Astrocyte (in vitro differentiated cells and primary cell): Measurements from ENCODE around the gene PLPP3. TPM values are rescaled to one million over a fixed set of nuclear protein-coding genes. Genes with fewer than 3 reads are reported as not detected.
A peak's percentile ranks its signal among the peaks of the same experiment; 100 is the strongest.

Experiments used
- DNase-seq: peaks from one replicate; pipeline ENCODE4 v3.0.0-alpha.2; 2010; ENCODE audit warnings: low read depth
- FAIRE-seq: peaks from 2 replicates; lab custom pipeline; 2011; peaks lifted over from hg19 to GRCh38; lab: Jason Lieb, UNC
- H2AFZ ChIP-seq: 2 replicates; pipeline ENCODE4 v1.6.0; 2012; ENCODE audit warnings: low read depth, low read length, inconsistent platforms
- H3K27ac ChIP-seq: 2 replicates; pipeline ENCODE4 v1.5.1; 2011; ENCODE audit warnings: low read depth, low read length, inconsistent platforms
- H3K27me3 ChIP-seq: 2 replicates; pipeline ENCODE4 v1.6.0; 2011; ENCODE audit warnings: low read length, inconsistent platforms; ENCODE audit not compliant: insufficient read depth
- H3K36me3 ChIP-seq: 2 replicates; pipeline ENCODE4 v1.5.1; 2011; ENCODE audit warnings: low read length, inconsistent platforms; ENCODE audit not compliant: insufficient read depth
- H3K4me1 ChIP-seq: 2 replicates; pipeline ENCODE4 v1.5.1; 2011; ENCODE audit warnings: low read length, inconsistent platforms; ENCODE audit not compliant: insufficient read depth
- H3K4me2 ChIP-seq: 2 replicates; pipeline ENCODE4 v1.6.0; 2012; ENCODE audit warnings: low read length, inconsistent platforms
- H3K4me3 ChIP-seq: 2 replicates; pipeline ENCODE4 v1.5.1; 2011; ENCODE audit warnings: low read depth, mild to moderate bottlenecking, low read length, inconsistent platforms; ENCODE audit not compliant: insufficient read depth
- H3K79me2 ChIP-seq: 2 replicates; pipeline ENCODE4 v1.6.0; 2012; ENCODE audit warnings: mild to moderate bottlenecking, low read length, inconsistent platforms; ENCODE audit not compliant: insufficient read depth
- H3K9ac ChIP-seq: 2 replicates; pipeline ENCODE4 v1.6.0; 2012; ENCODE audit warnings: mild to moderate bottlenecking, low read length, inconsistent platforms
- H3K9me3 ChIP-seq: 2 replicates; pipeline ENCODE4 v1.5.1; 2012; ENCODE audit warnings: low read depth, mild to moderate bottlenecking, low read length, inconsistent platforms; ENCODE audit not compliant: insufficient read depth
- H4K20me1 ChIP-seq: 2 replicates; pipeline ENCODE4 v1.6.0; 2012; ENCODE audit warnings: low read length, inconsistent platforms; ENCODE audit not compliant: insufficient read depth
- H3K27ac Mint-ChIP-seq: one replicate; pipeline ENCODE4 v1.8.0; 2021; ENCODE audit warnings: mild to moderate bottlenecking, mixed read lengths; ENCODE audit not compliant: unreplicated experiment
- H3K27me3 Mint-ChIP-seq: one replicate; pipeline ENCODE4 v1.8.0; 2021; ENCODE audit warnings: low read depth, mixed read lengths; ENCODE audit not compliant: unreplicated experiment
- H3K36me3 Mint-ChIP-seq: one replicate; pipeline ENCODE4 v1.8.0; 2021; ENCODE audit warnings: low read depth, mixed read lengths; ENCODE audit not compliant: unreplicated experiment
- H3K4me1 Mint-ChIP-seq: one replicate; pipeline ENCODE4 v1.8.0; 2021; ENCODE audit warnings: low read depth, mixed read lengths; ENCODE audit not compliant: unreplicated experiment
- H3K4me3 Mint-ChIP-seq: one replicate; pipeline ENCODE4 v1.8.0; 2021; ENCODE audit warnings: mild to moderate bottlenecking, moderate library complexity, mixed read lengths; ENCODE audit not compliant: unreplicated experiment
- H3K9me3 Mint-ChIP-seq: one replicate; pipeline ENCODE4 v1.8.0; 2021; ENCODE audit warnings: mild to moderate bottlenecking, mixed read lengths; ENCODE audit not compliant: unreplicated experiment
- CTCF ChIP-seq: IDR thresholded peaks from 2 replicates; pipeline ENCODE4 v1.5.1; 2011; ENCODE audit warnings: low read depth, mild to moderate bottlenecking, inconsistent platforms, low read length, moderate library complexity; ENCODE audit not compliant: insufficient read depth
- EZH2 ChIP-seq: IDR thresholded peaks from 2 replicates; pipeline ENCODE4 v1.6.1; 2012; ENCODE audit warnings: mild to moderate bottlenecking, low read length, inconsistent platforms; ENCODE audit not compliant: insufficient read depth
- total RNA-seq: library from RNA; stranded (reverse); gene quantifications from 2 replicates; pipeline ENCODE4 v1.2.1, GENCODE V29; 2021

The PLPP3 gene
- total RNA-seq, 1 donor from 2014 or later: 2.2 TPM

GRCh38 chr1:56477164-56478111 lies 101.9 kb downstream of the PLPP3 start:
- H4K20me1 ChIP-seq: no peaks in the 10 kb centered on the region
- Mint-ChIP-seq H3K36me3 (no peaks in the 10 kb centered on the region), H3K27me3 (peaks cover 44% of the 10 kb centered on the region), H3K27ac (no peak overlapping the region), H3K9me3 (peaks cover 4% of the 10 kb centered on the region), H3K4me1 (peaks cover 2% of the 10 kb centered on the region), H3K4me3 (peak overlapping the region; percentile 86)
- FAIRE-seq: no peak
- no peaks in the 10 kb centered on the region for H3K79me2 ChIP-seq
- no peaks in the 10 kb centered on the region for H3K9me3 ChIP-seq
- TF ChIP-seq EZH2: no peak
- TF ChIP-seq CTCF: no peak
- peak; percentile 63 for DNase-seq
- H3K27me3 ChIP-seq: no peaks in the 10 kb centered on the region
- peak overlapping the region; percentile 76 for H3K9ac ChIP-seq
- H2AFZ ChIP-seq: peak overlapping the region; percentile 96
- H3K4me2 ChIP-seq: peak overlapping the region; percentile 89
- H3K36me3 ChIP-seq: no peaks in the 10 kb centered on the region
- H3K4me1 ChIP-seq: peaks cover 6% of the 10 kb centered on the region
- peak overlapping the region; percentile 21 for H3K27ac ChIP-seq
- H3K4me3 ChIP-seq: peak overlapping the region; percentile 59

- no peak overlapping the region for H3K4me3 Mint-ChIP-seq
- H3K4me1 Mint-ChIP-seq: peaks cover 2% of the 10 kb centered on the region
- peak; percentile 12 for DNase-seq
- H3K4me3 ChIP-seq: no peak overlapping the region
- no peaks in the 10 kb centered on the region for H3K36me3 Mint-ChIP-seq
- TF ChIP-seq EZH2 (no peak), CTCF (no peak)
- no peak for FAIRE-seq
- no peak overlapping the region for H3K4me2 ChIP-seq
- no peaks in the 10 kb centered on the region for H3K27me3 ChIP-seq
- no peak overlapping the region for H3K27ac ChIP-seq
- peaks cover 46% of the 10 kb centered on the region for H3K27me3 Mint-ChIP-seq
- H3K27ac Mint-ChIP-seq: no peak overlapping the region
- H4K20me1 ChIP-seq: no peaks in the 10 kb centered on the region
- no peaks in the 10 kb centered on the region for H3K36me3 ChIP-seq
- no peak overlapping the region for H2AFZ ChIP-seq
- no peak overlapping the region for H3K9ac ChIP-seq
- no peaks in the 10 kb centered on the region for H3K9me3 ChIP-seq
- H3K79me2 ChIP-seq: no peaks in the 10 kb centered on the region
- peaks cover 6% of the 10 kb centered on the region for H3K4me1 ChIP-seq
- H3K9me3 Mint-ChIP-seq: peaks cover 4% of the 10 kb centered on the region
Observed at GRCh38 chr1:56473582-56474270, 105.6 kb downstream of the PLPP3 start.
